ENCODE data around the gene U2SURP. TPM values are rescaled to one million over a fixed set of nuclear protein-coding genes. Genes with fewer than 3 reads are reported as not detected.

Gene U2SURP
- total RNA-seq, 6 experiments from 2014 or later = 19.1 to 34.5 (median 26.9) TPM

GRCh38 chr3:143103652-143104051, 102.3 kb downstream of the U2SURP start:
- H3K4me1 ChIP-seq = no peaks in the 10 kb centered on the region
- no peaks in the 10 kb centered on the region for H3K27me3 ChIP-seq
- WGBS (ENCODE audit: insufficient coverage, low coverage, low lambda C conversion rate, missing lambda C conversion rate) = 49% methylated on average over 2 of the region's 2 CpGs
- H3K27ac ChIP-seq = no peak overlapping the region
- intact Hi-C loops (cut with DNase I) = no loop called here
- H3K36me3 ChIP-seq = no peaks in the 10 kb centered on the region
- no peak overlapping the region for H3K4me3 ChIP-seq
- no peak for DNase-seq
- no peak for ATAC-seq
- TF ChIP-seq POLR2A (IDR thresholded peaks at IDR 0.05) = no peak
- H3K9me3 ChIP-seq = peaks cover 0 to 7% (median 0%) of the 10 kb centered on the region in 4 donors

DNA sequence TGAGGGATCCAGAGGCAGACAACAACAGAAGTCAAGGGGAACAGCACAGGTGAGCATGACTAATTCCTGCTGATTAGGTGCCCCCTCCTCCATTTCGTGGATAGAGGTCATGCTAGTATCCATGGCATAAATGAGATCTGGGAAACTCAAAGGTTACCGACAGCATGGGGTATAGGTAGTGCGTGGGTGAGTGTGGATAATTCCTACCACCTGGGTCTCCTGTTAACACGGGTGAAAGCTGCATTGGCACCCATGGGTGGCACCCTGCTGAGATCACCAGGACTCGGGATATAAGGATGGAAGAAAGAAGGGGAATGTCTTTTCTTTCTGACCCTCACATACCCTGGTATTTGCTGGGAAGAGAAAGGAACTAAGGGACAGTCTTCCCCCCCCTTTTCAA, 103.8 kb downstream of the U2SURP start:
- H3K27me3 ChIP-seq = no peaks in the 10 kb centered on the region
- no peaks in the 10 kb centered on the region for H3K36me3 ChIP-seq
- H3K4me1 ChIP-seq = no peaks in the 10 kb centered on the region
- TF ChIP-seq, protein P1, sequence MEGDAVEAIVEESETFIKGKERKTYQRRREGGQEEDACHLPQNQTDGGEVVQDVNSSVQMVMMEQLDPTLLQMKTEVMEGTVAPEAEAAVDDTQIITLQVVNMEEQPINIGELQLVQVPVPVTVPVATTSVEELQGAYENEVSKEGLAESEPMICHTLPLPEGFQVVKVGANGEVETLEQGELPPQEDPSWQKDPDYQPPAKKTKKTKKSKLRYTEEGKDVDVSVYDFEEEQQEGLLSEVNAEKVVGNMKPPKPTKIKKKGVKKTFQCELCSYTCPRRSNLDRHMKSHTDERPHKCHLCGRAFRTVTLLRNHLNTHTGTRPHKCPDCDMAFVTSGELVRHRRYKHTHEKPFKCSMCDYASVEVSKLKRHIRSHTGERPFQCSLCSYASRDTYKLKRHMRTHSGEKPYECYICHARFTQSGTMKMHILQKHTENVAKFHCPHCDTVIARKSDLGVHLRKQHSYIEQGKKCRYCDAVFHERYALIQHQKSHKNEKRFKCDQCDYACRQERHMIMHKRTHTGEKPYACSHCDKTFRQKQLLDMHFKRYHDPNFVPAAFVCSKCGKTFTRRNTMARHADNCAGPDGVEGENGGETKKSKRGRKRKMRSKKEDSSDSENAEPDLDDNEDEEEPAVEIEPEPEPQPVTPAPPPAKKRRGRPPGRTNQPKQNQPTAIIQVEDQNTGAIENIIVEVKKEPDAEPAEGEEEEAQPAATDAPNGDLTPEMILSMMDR (IDR thresholded peaks at IDR 0.05) = no peak
- TF ChIP-seq POLR2A (IDR thresholded peaks at IDR 0.05) = no peak
- WGBS (ENCODE audit: insufficient coverage, low coverage, low lambda C conversion rate, missing lambda C conversion rate) = 68% methylated on average over 3 of the region's 5 CpGs
- H3K4me3 ChIP-seq = no peak overlapping the region
- DNase-seq (no peak), ATAC-seq (no peak)
- intact Hi-C loops (cut with DNase I) = no loop called here
- no peak overlapping the region for H3K27ac ChIP-seq
- H3K9me3 ChIP-seq = peaks cover 0 to 7% (median 0%) of the 10 kb centered on the region in 4 donors

GRCh38 chr3:143109861-143110260, 108.5 kb downstream of the U2SURP start:
- no peaks in the 10 kb centered on the region for H3K36me3 ChIP-seq
- no peak for ATAC-seq
- 85% methylated on average over 5 of the region's 5 CpGs for WGBS (ENCODE audit: insufficient coverage, low coverage, low lambda C conversion rate, missing lambda C conversion rate)
- intact Hi-C loops (cut with DNase I) = no loop called here
- peaks cover 0 to 7% (median 0%) of the 10 kb centered on the region in 4 donors for H3K9me3 ChIP-seq
- DNase-seq = no peak
- TF ChIP-seq, protein P1 (IDR thresholded peaks at IDR 0.05) = no peak
- TF ChIP-seq POLR2A (IDR thresholded peaks at IDR 0.05) = no peak
- H3K27ac ChIP-seq = no peak overlapping the region
- no peaks in the 10 kb centered on the region for H3K27me3 ChIP-seq
- H3K4me1 ChIP-seq = no peaks in the 10 kb centered on the region
- H3K4me3 ChIP-seq = no peak overlapping the region

Small RNA genes lying within 50 kb of the gene (small RNA-seq; reads per million reads assigned to genes)
- gene AC021074.2 = 0 to 0.39 reads per million in 2 experiments

Other genes with a start within 250 kb of the U2SURP start
- 1 to 10 TPM; 1.8 to 9.7 (median 3.8) TPM for gene PCOLCE2, start 112.5 kb upstream of the U2SURP start, total RNA-seq
- gene PAQR9, start 37.9 kb upstream of the U2SURP start, total RNA-seq = 10 to 100 TPM; 10.2 to 18.6 (median 12.6) TPM
- 1 to 10 TPM in 4 of 6 experiments, under 1 TPM in 2; 0.73 to 1.7 (median 1.1) TPM for gene CHST2, start 118.2 kb downstream of the U2SURP start, total RNA-seq

Data from right lobe of liver (tissue), 6 donors.